IPS-15b (cell line): ENCODE data around the gene PDIA4.

Source experiments
- H3K27me3 ChIP-seq: one replicate; pipeline ENCODE4 v1.6.1; 2013; ENCODE audit warnings: low read length; ENCODE audit not compliant: control insufficient read depth, insufficient read depth
- H3K36me3 ChIP-seq: one replicate; pipeline ENCODE4 v1.6.1; 2013; ENCODE audit warnings: low read length; ENCODE audit not compliant: control insufficient read depth, insufficient read depth
- H3K4me1 ChIP-seq: one replicate; pipeline ENCODE4 v1.6.1; 2013; ENCODE audit warnings: mild to moderate bottlenecking, low read length; ENCODE audit not compliant: control insufficient read depth, insufficient read depth
- H3K4me3 ChIP-seq: one replicate; pipeline ENCODE4 v1.5.1; 2013; ENCODE audit warnings: low read depth, low read length
- H3K9ac ChIP-seq: one replicate; pipeline ENCODE4 v1.6.1; 2013; ENCODE audit warnings: low read depth, mild to moderate bottlenecking, low read length
- H3K9me3 ChIP-seq: one replicate; pipeline ENCODE4 v1.6.1; 2013; ENCODE audit warnings: mild to moderate bottlenecking, low read length; ENCODE audit not compliant: control insufficient read depth, insufficient read depth

Gene PDIA4, protein sequence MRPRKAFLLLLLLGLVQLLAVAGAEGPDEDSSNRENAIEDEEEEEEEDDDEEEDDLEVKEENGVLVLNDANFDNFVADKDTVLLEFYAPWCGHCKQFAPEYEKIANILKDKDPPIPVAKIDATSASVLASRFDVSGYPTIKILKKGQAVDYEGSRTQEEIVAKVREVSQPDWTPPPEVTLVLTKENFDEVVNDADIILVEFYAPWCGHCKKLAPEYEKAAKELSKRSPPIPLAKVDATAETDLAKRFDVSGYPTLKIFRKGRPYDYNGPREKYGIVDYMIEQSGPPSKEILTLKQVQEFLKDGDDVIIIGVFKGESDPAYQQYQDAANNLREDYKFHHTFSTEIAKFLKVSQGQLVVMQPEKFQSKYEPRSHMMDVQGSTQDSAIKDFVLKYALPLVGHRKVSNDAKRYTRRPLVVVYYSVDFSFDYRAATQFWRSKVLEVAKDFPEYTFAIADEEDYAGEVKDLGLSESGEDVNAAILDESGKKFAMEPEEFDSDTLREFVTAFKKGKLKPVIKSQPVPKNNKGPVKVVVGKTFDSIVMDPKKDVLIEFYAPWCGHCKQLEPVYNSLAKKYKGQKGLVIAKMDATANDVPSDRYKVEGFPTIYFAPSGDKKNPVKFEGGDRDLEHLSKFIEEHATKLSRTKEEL

DNA sequence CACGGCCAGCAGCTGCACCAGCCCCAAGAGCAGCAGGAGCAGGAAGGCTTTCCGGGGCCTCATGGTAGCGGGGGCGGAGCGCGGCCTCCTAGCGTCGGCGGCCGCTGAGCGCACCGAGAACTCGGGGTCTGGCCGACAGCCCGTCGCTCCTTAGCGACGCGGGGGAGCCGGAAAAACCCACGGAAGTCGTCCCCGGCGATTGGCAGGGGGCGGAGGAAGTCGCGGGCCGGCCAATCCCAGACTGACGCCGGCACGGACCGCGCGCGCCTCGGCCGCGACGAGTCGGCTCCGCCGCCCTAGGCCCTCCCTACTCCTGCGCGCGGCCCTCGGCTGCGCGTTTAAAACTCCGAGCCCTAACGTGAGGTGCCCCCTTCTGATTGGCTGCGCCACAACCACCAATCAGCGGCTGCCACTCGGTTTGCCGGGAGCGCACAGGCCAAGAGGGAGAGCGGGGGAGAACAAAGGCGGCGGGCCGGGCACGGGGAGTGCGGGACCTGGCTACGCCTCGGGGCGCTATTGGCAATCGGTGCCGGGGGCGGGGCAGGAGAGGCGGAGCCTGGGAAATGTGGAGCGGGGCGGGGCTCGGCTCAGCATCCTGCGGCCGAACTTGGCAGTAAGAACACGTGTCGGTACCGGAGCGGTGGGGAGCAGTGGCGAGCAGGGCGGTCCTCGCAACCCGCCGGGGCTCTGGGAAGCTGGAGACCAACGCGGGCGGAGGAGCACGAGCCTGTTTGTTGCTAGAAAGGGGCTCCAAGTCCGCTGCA lies at the start of gene PDIA4:
PDIA4 (minus strand) TSS at position 160 of the 764 bp plus-strand sequence; CDS start at position 63, 97 bp downstream.
- Histone ChIP-seq H3K4me3 (peak within 1 kb of the TSS; percentile 78), H3K36me3 (no peaks in the 10 kb centered on the region), H3K27me3 (peaks cover 2% of the 10 kb centered on the region), H3K9me3 (no peaks in the 10 kb centered on the region), H3K9ac (peak within 1 kb of the TSS; percentile 87), H3K4me1 (peaks cover 4% of the 10 kb centered on the region)

DNA sequence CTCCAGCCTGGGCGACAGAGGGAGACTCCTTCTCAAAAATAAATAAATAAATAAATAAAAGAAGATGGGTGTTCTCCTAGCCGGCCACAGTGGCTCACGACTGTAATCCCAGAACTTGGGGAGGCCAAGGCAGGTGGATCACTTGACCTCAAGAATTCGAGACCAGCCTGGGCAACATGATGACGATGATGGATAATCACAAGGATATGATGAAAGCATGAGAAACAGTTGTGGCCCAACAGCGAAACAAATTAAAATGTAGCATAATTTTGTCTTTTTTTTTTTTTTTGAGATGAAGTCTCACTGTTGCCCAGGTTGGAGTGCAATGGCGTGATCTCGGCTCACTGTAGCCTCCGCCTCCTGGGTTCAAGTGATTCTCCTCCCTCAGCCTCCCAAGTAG lies 49.3 kb upstream of the PDIA4 start:
- H3K36me3 ChIP-seq: peaks cover 3% of the 10 kb centered on the region
- no peaks in the 10 kb centered on the region for H3K27me3 ChIP-seq
- no peak overlapping the region for H3K9ac ChIP-seq
- H3K4me1 ChIP-seq: peaks cover 6% of the 10 kb centered on the region
- H3K4me3 ChIP-seq: no peak overlapping the region
- no peaks in the 10 kb centered on the region for H3K9me3 ChIP-seq

DNA sequence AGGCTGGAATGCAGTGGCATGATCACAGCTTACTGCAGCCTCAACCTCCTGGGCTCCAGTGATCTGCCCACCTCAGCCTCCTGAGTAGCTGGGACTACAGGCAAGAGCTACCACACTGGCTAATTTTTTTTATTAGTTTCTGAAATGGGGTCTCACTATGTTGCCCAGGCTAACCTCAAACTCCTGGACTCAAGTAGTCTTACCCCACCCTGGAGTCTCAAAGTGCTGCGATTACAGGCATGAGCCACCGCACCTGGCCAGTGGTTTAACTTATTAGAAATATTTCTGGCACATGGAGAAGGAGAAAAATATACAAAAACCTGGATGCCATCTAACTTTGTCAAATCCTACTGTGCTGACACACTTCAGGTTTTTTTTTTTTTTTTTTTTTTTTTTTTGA lies 47.0 kb upstream of the PDIA4 start:
- Histone ChIP-seq H3K27me3 (no peaks in the 10 kb centered on the region), H3K4me3 (no peak overlapping the region), H3K4me1 (peaks cover 2% of the 10 kb centered on the region), H3K9ac (no peak overlapping the region), H3K9me3 (no peaks in the 10 kb centered on the region), H3K36me3 (peaks cover 25% of the 10 kb centered on the region)

DNA sequence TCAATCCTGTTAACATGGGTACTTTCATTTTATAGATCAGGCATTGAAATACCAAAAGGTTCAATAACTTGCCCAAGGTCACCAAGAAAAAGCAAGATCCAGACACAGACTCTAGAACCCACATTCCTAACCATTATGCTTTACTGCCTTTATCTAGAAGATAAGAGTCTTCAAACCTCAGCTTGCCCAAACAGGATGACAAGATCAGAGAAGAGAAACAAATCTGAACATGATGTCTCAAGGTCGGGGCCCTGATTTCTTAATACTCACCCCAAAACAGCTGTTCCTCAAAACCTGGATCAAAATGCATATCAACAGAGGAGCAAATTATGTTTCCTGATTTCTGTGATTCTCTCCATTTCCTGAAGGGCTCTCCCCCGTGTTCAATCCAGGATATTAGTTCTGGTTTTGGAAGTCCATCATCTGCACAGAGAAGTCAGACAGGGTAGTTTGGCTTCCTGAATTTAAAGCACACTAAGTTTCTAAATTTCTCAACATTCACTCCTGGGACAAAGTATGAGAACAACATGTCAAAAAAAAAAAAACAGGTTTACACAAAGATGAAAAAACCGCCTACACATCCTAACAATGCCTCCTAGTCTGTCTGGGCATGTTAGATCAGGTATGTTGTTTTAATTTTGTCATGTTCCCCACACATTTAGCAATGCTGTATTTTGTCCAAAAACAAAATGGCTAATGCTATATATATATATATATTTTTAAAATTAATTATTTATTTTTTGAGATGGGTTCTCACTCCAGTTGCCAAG lies 46.0 kb upstream of the PDIA4 start:
- no peak overlapping the region for H3K4me3 ChIP-seq
- no peaks in the 10 kb centered on the region for H3K9me3 ChIP-seq
- H3K4me1 ChIP-seq: peaks cover 2% of the 10 kb centered on the region
- no peak overlapping the region for H3K9ac ChIP-seq
- H3K36me3 ChIP-seq: peaks cover 31% of the 10 kb centered on the region
- no peaks in the 10 kb centered on the region for H3K27me3 ChIP-seq

DNA sequence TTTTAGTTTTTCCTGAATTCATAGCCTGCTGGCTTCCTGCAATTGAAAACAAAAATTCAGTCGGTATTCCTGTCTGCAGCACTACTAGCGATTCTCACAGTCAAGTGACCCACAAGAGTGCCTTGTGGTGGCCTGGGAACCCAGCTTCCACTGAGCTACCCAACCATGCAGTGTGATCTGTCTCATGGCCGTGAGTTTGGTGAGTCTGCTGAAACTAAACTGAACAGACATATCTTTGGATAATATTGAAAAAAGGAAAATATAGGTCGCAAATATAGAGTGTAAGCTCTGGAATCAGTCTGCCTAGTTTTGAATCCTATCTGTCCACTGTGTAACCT lies 44.1 kb upstream of the PDIA4 start:
- H3K27me3 ChIP-seq: no peaks in the 10 kb centered on the region
- peaks cover 2% of the 10 kb centered on the region for H3K4me1 ChIP-seq
- H3K36me3 ChIP-seq: peaks cover 31% of the 10 kb centered on the region
- no peaks in the 10 kb centered on the region for H3K9me3 ChIP-seq
- H3K9ac ChIP-seq: peak overlapping the region; percentile 54
- peak overlapping the region; percentile 32 for H3K4me3 ChIP-seq

DNA sequence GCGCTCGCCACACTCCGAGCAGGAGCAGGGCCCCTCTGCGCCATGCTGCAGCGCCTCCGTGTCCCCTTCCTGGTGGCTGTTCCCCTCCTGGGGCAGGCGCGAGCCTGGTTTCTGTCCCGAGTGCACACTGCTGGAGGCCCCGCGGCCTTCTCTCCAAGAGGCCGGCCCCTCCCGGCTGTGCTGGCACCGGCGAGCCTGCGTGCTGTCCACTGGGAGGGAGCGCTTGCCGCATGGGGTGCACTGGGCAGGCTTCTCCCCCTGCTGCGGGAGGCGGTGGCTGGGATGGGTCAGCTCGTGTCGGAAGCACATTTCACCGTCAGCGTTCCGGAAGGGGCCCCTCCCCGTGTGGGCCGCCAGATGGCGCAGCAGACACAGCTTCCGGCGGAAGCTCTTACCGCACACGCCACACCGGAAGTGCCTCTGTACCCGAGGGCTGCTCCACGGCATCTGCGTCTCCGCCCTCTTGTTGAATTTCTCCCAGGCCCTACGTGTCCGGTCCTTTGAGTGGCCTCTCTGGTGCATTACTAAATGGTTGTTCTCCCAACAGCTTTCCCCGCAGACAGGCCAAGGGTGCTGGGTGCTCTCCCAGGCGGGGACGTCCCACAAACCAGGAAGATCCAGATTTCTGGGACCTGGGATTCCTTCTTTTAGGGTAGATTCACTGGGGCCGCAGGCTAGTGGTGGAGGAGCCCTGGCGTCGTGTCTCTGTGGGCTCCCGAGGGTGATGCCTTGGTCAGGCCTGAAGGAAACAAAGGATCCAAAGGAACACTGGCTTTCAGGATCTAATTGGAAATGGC lies 43.5 kb upstream of the PDIA4 start:
- peak overlapping the region; percentile 32 for H3K4me3 ChIP-seq
- H3K27me3 ChIP-seq: no peaks in the 10 kb centered on the region
- H3K9me3 ChIP-seq: no peaks in the 10 kb centered on the region
- H3K4me1 ChIP-seq: peaks cover 2% of the 10 kb centered on the region
- peak overlapping the region; percentile 60 for H3K9ac ChIP-seq
- peaks cover 31% of the 10 kb centered on the region for H3K36me3 ChIP-seq

DNA sequence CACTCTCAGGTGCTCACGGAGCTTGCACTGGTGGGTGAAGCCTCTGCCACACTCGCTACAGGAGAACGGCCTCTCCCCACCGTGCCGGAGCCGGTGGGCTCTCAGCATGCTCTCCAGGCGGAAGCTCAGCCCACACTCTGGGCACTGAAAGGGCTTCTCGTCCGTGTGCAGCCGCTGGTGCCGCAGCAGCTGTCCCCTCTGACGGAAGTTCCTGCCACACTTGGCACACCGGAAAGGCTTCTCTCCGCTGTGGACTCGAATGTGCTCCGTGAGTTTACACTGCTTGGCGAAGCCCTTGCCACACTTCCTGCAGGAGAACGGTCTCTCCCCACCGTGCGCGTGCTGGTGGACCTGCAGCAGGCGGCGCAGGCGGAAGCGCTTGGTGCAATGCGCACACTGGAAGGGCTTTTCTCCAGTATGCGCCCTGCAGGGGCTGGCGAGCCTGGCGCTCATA lies 42.9 kb upstream of the PDIA4 start:
- peaks cover 31% of the 10 kb centered on the region for H3K36me3 ChIP-seq
- no peak overlapping the region for H3K4me3 ChIP-seq
- H3K9ac ChIP-seq: peak overlapping the region; percentile 47

DNA sequence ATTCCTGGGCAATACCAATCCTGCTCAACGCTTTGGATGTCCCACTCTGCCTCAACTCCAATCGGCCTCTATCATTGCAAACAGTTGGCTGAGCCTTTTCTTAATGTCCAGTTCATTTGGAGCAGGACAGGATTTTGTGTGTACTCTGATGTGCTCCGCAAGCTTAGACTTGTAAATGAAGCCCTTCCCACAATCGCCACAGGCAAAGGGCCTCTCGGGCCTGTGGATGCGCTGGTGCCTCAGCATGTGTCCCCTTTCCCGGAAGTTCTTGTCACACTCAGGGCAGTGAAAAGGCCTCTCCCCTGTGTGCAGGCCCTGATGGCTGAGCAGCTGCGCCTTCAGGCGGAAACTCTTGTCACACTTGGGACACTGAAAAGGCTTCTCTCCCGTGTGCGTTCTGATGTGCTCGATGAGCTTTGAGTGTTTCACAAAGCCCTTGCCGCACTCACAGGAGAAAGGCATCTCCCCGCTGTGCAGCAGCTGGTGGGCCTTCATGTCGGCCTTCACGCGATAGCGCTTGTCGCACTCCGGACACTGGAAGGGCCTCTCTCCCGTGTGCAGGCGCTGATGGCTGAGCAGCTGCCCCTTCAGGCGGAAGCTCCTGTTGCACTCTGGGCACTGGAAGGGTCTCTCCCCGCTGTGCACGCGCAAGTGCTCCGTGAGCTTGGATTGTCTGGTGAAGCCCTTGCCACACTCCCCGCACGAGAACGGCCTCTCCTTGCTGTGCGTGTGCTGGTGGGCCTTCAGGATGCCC lies 42.2 kb upstream of the PDIA4 start:
- H3K27me3 ChIP-seq: no peaks in the 10 kb centered on the region
- H3K9me3 ChIP-seq: no peaks in the 10 kb centered on the region
- H3K4me3 ChIP-seq: no peak overlapping the region
- H3K9ac ChIP-seq: no peak overlapping the region
- H3K36me3 ChIP-seq: peaks cover 31% of the 10 kb centered on the region
- peaks cover 2% of the 10 kb centered on the region for H3K4me1 ChIP-seq

More for the DNA sequence above, 42.9 kb upstream of the PDIA4 start:
- peaks cover 2% of the 10 kb centered on the region for H3K4me1 ChIP-seq
- no peaks in the 10 kb centered on the region for H3K27me3 ChIP-seq
- H3K9me3 ChIP-seq: no peaks in the 10 kb centered on the region

DNA sequence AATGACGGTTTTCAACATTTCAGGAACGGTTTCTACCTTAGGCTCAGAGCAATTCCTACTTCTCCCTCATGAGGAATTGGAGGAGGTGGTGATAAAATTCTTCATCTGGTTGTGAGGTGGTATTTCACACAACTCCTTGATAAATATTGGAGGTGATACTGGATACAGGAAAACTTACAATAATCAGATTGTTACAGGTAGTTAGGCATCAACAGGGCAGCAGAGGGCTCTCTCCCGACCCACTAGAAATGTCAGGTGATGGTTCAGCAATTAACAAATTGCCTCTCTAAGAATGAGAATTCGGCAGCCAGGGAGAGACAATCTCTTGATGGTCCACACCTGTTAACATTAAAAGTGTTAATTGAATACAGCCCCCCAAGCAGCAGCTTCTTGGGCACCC lies 39.6 kb upstream of the PDIA4 start:
- H3K9ac ChIP-seq: no peak overlapping the region
- no peak overlapping the region for H3K4me3 ChIP-seq
- peaks cover 2% of the 10 kb centered on the region for H3K4me1 ChIP-seq
- H3K27me3 ChIP-seq: no peaks in the 10 kb centered on the region
- H3K36me3 ChIP-seq: peaks cover 31% of the 10 kb centered on the region
- H3K9me3 ChIP-seq: no peaks in the 10 kb centered on the region

DNA sequence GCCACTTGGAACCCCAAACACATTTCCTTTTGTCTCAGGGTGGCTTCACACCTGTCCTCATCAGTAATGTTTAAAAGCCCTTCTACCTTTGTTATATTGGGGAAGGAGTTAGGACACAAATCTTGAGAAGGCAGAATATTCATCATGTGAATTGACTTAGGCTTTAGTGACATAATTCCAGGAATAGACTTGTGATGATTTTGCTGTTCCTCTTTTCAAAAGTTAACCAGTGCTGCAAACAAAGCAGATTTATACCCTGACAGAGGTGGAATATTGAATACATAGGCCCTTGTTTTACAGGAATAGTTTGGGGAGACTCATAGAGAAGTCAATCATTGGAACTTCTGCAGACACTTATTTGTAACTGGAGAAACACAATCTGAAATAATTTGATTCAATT lies 35.2 kb upstream of the PDIA4 start:
- no peaks in the 10 kb centered on the region for H3K4me1 ChIP-seq
- H3K9me3 ChIP-seq: no peaks in the 10 kb centered on the region
- no peak overlapping the region for H3K9ac ChIP-seq
- no peaks in the 10 kb centered on the region for H3K27me3 ChIP-seq
- H3K4me3 ChIP-seq: no peak overlapping the region
- H3K36me3 ChIP-seq: no peaks in the 10 kb centered on the region
